Suppressor macrophage treated with lipopolysaccharide for 4 hours (primary cell): ENCODE results near the gene SET.
"Not testable (repeated sequence)": the region's sequence is repeated elsewhere in the genome, so short reads cannot be mapped to it uniquely, and the experiment has no call there.

Source experiments
- DNase-seq: peaks from one replicate; pipeline ENCODE4 v3.0.0-alpha.2; 2020

The SET gene

GRCh38 chr9:128688501-128689292, at the start of gene SET:
Gene SET (plus strand): TSS chr9:128689222. CDS start chr9:128689583, 361 bp downstream.
- peak; percentile 97 for DNase-seq

GRCh38 chr9:128640603-128641002, 48.4 kb upstream of the SET start:
- no peak for DNase-seq

- no peak for DNase-seq
Observed at GRCh38 chr9:128642675-128643245, 46.3 kb upstream of the SET start.

GRCh38 chr9:128643519-128644300, 45.3 kb upstream of the SET start:
- no peak for DNase-seq

- DNase-seq = peak; percentile 69
Observed at GRCh38 chr9:128648206-128648605, 40.8 kb upstream of the SET start.

GRCh38 chr9:128651798-128652197, 37.2 kb upstream of the SET start:
- DNase-seq = no peak

GRCh38 chr9:128653908-128654307, 35.1 kb upstream of the SET start:
- DNase-seq = no peak

- DNase-seq = no peak
Observed at GRCh38 chr9:128654481-128654880, 34.5 kb upstream of the SET start.

GRCh38 chr9:128656416-128657343, 32.3 kb upstream of the SET start, which contains the start of gene DYNC2I2:
Gene DYNC2I2 (minus strand): TSS chr9:128656847. CDS start chr9:128656726, 121 bp downstream.
- DNase-seq = peak; percentile 98

GRCh38 chr9:128657344-128657704, 31.7 kb upstream of the SET start:
- DNase-seq = no peak

- DNase-seq = no peak
Observed at GRCh38 chr9:128657796-128658195, 31.2 kb upstream of the SET start.

- not testable (repeated sequence) for DNase-seq
Observed at GRCh38 chr9:128666481-128666941, 22.5 kb upstream of the SET start.

GRCh38 chr9:128669786-128670185, 19.2 kb upstream of the SET start:
- no peak for DNase-seq

GRCh38 chr9:128675382-128675781, 13.6 kb upstream of the SET start:
- DNase-seq = no peak

- no peak for DNase-seq
Observed at GRCh38 chr9:128677794-128678193, 11.2 kb upstream of the SET start.

- peak; percentile 51 for DNase-seq
Observed at GRCh38 chr9:128683340-128684064, 5.5 kb upstream of the SET start.

GRCh38 chr9:128684065-128684324, 5.0 kb upstream of the SET start:
- no peak for DNase-seq

GRCh38 chr9:128684325-128685199, 4.5 kb upstream of the SET start:
- DNase-seq = peak; percentile 80

GRCh38 chr9:128685636-128686489, 3.2 kb upstream of the SET start:
- DNase-seq = peak; percentile 82

GRCh38 chr9:128687453-128687852, 1.6 kb upstream of the SET start:
- no peak for DNase-seq
